GM23338 (cell line): ENCODE data around the gene PKD1L1.

ENCODE experiments used
- CTCF ChIP-seq, 2 experiments: fragments of 200-600 bp in 1 of 2; sonication (generic) in 1 of 2; conservative IDR thresholded peaks; 2 replicates each; pipeline versions ENCODE4 v1.5.1 to v1.6.1; 2016 to 2017; ENCODE audit warnings: antibody characterized with exemption in 2 of 2, low read depth in 2 of 2, mild to moderate bottlenecking in 2 of 2, moderate library complexity in 1 of 2
- EZH2 ChIP-seq: fragments of 200-600 bp; sonication (generic); IDR thresholded peaks from one replicate; pipeline ENCODE4 v1.8.0; 2017; ENCODE audit warnings: antibody characterized with exemption, mild to moderate bottlenecking, low read depth; ENCODE audit not compliant: unreplicated experiment

- TF ChIP-seq CTCF (conservative IDR thresholded peaks at IDR 0.05; ENCODE audit: low read depth in 2 of 2) (no peak), EZH2 (no peak)
Observed at GRCh38 chr7:47739301-47739875, 208.9 kb downstream of the PKD1L1 start.
